Ramos (cell line): ENCODE measurements around the gene GRIN2C.
"Not testable (repeated sequence)": the region's sequence is repeated elsewhere in the genome, so short reads cannot be mapped to it uniquely, and the experiment has no call there.

ENCODE experiments used
- in situ Hi-C: fragments of 300-500 bp; cut with MboI; formaldehyde crosslinking; loops from one replicate; pipeline ENCODE4 v1.14.3; 2022; ENCODE audit warnings: low sequenced_read_pairs; ENCODE audit not compliant: unreplicated experiment

GRIN2C gene

DNA sequence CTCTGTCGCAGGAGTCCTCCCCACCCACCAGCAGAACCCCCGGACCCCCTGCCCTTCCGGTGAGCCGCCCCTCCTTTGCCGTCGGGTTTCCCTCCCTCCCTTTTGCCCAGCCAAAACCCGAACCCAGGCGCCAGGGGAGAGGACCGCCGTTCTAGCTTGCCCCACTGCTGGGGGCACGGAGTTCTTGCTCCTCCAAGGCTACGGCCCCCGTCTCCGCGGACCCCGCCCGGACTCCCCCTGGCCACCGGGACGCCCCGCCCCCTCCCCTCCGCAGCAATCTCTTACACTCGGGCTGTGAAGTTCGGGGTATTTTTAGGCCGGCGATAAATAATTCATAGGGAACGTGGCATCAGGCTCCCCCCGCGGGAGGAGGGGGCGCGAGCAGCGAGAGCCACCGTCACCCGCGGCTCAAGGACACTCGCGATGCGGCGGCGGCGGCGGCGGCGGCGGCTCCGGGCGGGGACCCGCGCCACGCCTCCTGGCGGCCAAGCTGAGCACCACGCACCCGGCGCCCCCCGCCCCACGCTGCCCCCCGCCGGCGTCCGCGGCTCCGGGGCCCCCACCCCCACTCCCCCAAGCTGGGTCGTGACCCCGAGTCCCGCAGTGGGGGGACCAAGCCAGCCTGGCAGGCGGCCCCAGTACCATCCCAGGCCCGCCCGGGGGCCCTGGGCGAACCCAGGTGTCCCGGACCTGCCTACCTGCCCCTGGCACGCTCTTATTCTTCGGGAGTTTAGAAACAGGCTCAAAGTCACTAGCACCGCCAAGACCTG, at the start of gene GRIN2C:
Gene GRIN2C, minus strand, starts transcription at position 427 of the 770 bp plus-strand sequence. CDS start 4,793 bp downstream, outside the sequence.
- in situ Hi-C loops = loop anchor here (10.0 kb wide), 1 partner anchor 205 kb away; no protein-coding TSS in a partner anchor

GRCh38 chr17:74909097-74909496, 49.4 kb upstream of the GRIN2C start:
- in situ Hi-C loops = not testable (repeated sequence)

DNA sequence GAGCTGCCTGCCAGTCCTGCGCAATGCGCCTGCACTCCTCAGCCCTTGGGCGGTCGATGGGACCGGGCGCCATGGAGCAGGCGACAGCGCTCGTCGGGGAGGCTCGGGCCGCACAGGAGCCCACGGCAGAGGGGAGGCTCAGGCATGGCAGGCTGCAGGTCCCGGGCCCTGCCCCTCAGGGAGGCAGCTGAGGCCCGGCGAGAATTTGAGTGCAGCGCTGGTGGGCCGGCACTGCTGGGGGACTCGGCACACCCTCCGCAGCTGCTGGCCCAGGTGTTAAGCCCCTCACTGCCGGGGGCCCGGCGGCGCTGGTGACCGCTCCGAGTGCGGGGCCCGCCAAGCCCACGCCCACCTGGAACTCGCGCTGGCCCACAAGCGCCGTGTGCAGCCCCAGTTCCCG, 47.3 kb upstream of the GRIN2C start:
- in situ Hi-C loops = no loop called here

- in situ Hi-C loops = not testable (repeated sequence)
These were observed 46.6 kb upstream of the GRIN2C start for GRCh38 chr17:74906214-74906793.

GRCh38 chr17:74904687-74905409, 45.2 kb upstream of the GRIN2C start:
- in situ Hi-C loops = no loop called here

DNA sequence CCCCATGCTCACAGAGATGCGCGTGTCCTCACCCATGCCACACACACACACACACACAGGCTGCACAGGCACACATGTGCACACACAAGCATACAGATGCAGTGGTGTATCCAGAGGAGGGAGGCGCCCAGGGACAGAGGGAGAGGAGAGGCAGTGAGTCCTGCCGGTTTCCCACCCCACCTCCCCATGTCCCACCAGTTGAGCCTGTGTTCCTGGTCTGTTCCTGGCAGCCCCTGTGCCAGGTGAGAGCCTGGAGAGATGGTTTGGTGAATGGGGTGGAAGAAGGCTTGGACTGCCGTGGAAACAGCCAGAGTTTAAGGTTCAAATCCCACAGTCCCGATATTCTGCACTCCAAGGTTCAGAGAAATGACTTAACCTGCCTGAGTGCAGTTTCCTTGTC, 44.0 kb upstream of the GRIN2C start:
- in situ Hi-C loops = no loop called here

GRCh38 chr17:74903034-74903433, 43.3 kb upstream of the GRIN2C start:
- in situ Hi-C loops = no loop called here

DNA sequence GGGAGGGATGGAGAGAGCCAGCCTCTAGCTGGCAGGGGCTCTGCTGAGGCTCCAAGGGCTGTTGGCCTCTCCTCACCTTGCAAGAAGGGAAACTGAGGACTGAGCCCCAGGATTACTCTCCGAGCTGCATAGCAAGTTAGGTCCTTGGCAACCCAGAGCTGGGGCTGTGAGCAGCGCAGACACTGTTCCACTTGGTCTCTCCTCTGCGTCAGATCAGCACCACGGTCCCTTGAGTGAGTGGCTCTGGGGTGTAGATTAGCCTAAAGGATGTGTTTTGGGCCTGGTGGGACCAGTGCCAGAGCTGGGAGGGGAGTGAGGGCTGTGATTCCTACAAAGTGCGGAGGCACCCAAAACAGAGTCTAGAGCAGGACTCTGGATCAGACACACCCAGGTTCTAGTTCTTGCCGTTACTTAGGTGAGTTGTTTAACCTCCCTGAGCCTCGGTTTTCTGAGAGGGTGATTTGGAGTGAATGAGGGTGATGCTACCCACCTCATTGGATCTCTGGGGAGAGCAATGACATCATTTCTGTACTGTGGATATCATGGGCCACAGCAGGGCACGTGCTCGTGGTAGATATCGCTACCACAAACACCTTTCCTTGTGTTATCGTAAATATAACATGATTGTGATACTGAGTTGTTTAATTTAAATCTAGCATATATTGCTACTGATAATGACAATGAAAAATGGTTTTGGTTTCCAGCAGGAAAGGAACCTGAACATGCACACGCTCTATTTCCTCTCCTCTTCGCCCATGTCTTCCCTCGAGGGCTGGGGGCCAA, 41.9 kb upstream of the GRIN2C start:
- in situ Hi-C loops = no loop called here

GRCh38 chr17:74900208-74900607, 40.5 kb upstream of the GRIN2C start:
- in situ Hi-C loops = no loop called here

DNA sequence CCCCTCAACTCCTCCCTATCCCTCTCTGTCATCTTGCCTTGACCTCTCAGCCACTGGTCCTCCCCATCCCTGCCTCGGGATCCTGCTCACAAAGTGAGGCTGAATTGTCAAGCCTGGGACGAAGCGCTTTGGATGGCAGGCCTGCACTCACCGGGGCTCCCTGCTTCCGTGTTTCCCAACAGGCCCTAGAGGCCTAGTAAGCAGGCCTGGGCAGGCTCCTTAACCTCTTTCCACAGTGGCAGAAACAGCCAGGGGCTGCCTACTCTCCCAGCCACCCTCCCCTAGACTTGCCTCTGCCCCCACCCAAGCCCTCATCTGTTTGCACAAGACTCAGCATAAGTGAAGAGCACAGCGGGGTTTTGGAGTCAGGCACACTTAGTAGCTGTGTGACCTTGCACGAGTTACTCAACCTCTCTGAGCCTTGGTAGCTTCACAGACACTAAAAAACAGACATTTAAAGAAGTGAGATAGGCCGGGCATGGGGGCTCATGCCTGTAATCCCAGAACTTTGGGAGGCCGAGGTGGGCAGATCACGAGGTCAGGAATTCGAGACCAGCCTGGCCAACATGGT, 38.8 kb upstream of the GRIN2C start:
- in situ Hi-C loops = no loop called here

- in situ Hi-C loops = no loop called here
These were observed 34.4 kb upstream of the GRIN2C start for GRCh38 chr17:74893936-74894671.

GRCh38 chr17:74892974-74893911, 33.6 kb upstream of the GRIN2C start, which contains the start of gene FADS6:
TSS of gene FADS6 (minus strand) at chr17:74893633. CDS start at chr17:74893595, 38 bp downstream.
- in situ Hi-C loops = no loop called here

DNA sequence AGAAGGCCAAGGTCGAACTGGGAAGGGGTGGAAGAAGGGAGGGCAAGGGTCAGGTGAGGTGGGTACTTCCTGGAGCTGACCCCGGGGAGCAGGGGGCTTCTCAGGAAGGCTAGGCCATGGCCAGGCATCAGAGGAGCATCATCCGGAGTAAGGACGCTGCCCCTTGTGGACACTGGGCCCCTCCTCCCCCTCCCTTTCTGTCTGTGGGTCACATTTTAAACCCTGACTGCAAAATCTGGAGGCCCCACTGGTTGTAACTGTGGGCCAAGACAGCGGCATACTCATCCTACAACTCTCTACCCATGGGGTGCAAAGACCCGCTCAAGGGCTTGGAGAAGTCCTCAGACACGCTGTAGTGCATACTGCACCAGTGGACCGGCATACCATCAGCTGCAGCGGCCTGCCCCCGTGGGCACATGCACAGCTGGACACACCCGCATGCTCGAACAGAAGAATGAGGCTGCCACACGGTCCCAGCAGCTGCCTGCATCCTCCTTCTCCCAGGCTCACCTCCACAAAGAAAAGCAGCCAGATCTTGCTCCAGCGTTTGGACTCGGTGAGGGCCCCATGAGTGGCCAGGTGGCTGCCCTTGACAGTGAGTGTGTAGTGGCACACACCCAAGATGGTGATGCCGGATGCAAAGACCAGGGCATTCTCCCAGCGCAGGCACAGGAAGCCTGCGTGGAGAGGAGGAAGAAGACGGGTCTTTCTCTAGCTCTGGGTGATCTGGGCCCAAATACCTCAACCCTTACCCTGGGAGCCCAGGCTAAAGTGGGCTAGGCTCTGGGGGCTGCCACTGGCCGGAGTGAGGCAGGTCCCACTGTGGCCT, 32.5 kb upstream of the GRIN2C start:
- in situ Hi-C loops = no loop called here

DNA sequence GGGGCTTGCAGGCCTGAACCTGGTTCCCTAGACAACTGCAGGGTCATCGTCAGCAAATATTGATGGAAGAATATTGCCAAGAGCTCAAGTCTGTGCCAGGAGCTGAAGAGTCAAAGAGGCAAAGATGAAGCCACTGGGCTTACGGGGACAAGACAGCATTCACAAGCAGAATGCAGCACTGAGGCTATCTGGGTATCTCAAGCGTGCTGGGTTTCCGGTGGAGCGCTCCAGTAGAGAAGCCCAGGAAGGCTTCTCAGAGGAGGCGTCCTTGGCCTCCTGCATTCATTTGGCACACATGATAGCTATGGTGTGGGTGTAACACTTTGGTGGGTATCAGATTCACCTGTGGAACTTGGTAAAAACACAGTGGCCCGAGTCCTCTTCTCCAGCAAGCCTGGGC, 30.9 kb upstream of the GRIN2C start:
- in situ Hi-C loops = no loop called here

DNA sequence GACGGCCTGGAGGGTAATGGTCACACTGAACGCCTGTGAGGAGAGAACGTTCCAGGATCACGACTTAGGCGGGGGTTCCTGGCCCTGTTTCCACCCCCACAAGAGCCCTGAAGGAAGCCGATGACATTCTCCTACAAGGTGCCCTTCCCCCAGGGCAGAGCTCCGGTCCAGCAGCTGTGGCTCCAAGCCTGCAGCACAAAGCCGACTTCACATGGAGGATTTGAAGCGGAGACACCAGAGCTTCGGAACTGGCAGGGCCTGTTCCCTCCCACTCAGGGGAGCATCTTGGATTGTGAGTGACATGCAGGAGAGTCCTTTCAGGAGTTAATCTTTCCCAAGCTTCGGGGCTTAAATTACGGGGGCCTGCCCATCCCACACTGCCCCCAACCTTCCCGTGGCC, 28.8 kb upstream of the GRIN2C start:
- in situ Hi-C loops = no loop called here

GRCh38 chr17:74883241-74883745, 23.6 kb upstream of the GRIN2C start:
- in situ Hi-C loops = no loop called here

DNA sequence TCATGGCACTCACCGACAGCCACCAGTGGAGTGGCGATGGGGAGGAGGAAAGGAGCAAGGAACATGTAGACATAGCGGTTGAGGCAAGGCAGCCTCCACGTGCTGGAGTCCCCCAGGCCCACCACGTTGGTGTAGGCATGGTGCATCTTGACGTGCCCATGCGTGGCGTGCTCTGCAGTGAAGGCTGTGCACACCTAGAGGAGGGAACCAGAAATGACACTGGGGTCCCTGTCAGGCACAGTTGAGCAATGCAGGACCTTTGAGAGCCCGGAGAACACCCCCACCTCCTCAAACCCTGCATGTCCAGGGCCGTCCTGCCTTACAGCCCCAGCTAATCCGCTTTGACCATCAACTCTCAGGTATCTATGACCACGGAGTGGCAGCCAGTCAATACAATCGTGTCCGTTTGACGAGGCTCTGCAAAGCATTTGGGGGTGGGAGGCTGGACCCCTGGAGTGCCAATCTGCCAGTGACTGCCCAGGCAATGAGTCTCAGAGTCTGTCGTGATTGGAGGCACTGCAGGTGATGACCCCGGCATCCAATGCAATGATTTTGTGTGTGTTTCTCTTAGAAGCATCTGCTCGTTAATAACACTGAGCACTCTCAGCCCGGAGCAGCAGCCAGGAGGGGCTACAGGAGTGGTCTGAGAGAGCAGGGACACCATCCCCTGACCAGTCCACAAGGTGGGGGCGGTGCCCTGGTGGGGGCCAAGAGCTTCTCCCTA, 23.0 kb upstream of the GRIN2C start:
- in situ Hi-C loops = no loop called here
